MM.1S (cell line): ENCODE data around the gene FBLN1.

ENCODE experiments used
- DNase-seq: peaks from one replicate; pipeline ENCODE4 v3.0.0-alpha.2; 2015
- H2AFZ ChIP-seq: fragments of 300-600 bp; sonication (generic); 2 replicates; pipeline ENCODE4 v1.6.0; 2016; ENCODE audit warnings: antibody characterized with exemption, low read length
- H3F3A ChIP-seq: fragments of 300-600 bp; sonication (generic); 2 replicates; pipeline ENCODE4 v1.6.1; 2016; ENCODE audit warnings: mild to moderate bottlenecking, antibody characterized with exemption, low read length, moderate library complexity, mixed read lengths; ENCODE audit not compliant: insufficient read depth
- H3K27ac ChIP-seq: fragments of 300-600 bp; sonication (generic); 2 replicates; pipeline ENCODE4 v1.5.1; 2016; ENCODE audit warnings: mild to moderate bottlenecking, low read length
- H3K27me3 ChIP-seq: fragments of 300-600 bp; sonication (generic); replicated peaks from 2 replicates; pipeline ENCODE4 v1.6.0; 2016; ENCODE audit warnings: low read length; ENCODE audit not compliant: insufficient read depth
- H3K36me3 ChIP-seq: fragments of 300-600 bp; sonication (generic); replicated peaks from 2 replicates; pipeline ENCODE4 v1.6.1; 2016; ENCODE audit warnings: mild to moderate bottlenecking, low read length, mixed read lengths; ENCODE audit not compliant: insufficient read depth
- H3K4me1 ChIP-seq: fragments of 300-600 bp; sonication (generic); 2 replicates; pipeline ENCODE4 v1.6.1; 2016; ENCODE audit warnings: low read length, mixed read lengths
- H3K4me2 ChIP-seq: fragments of 300-600 bp; sonication (generic); 2 replicates; pipeline ENCODE4 v1.6.0; 2016; ENCODE audit warnings: low read depth, low read length
- H3K4me3 ChIP-seq: fragments of 300-600 bp; sonication (generic); 2 replicates; pipeline ENCODE4 v1.5.1; 2016; ENCODE audit warnings: low read length, mixed read lengths
- H3K79me2 ChIP-seq: fragments of 300-600 bp; sonication (generic); 2 replicates; pipeline ENCODE4 v1.6.1; 2016; ENCODE audit warnings: mixed run types, low read length, mixed read lengths
- H3K9ac ChIP-seq: fragments of 300-600 bp; sonication (generic); 2 replicates; pipeline ENCODE4 v1.6.1; 2016; ENCODE audit warnings: low read length, mixed read lengths
- H3K9me2 ChIP-seq: fragments of 300-600 bp; sonication (generic); replicated peaks from 2 replicates; pipeline ENCODE4 v1.6.1; 2016; ENCODE audit warnings: mild to moderate bottlenecking, low read length, mixed read lengths; ENCODE audit not compliant: insufficient read depth
- H3K9me3 ChIP-seq: fragments of 300-600 bp; sonication (generic); replicated peaks from 2 replicates; pipeline ENCODE4 v1.6.1; 2016; ENCODE audit warnings: mild to moderate bottlenecking, low read length, mixed read lengths; ENCODE audit not compliant: insufficient read depth
- H4K20me1 ChIP-seq: fragments of 300-600 bp; sonication (generic); 2 replicates; pipeline ENCODE4 v1.6.1; 2016; ENCODE audit warnings: mild to moderate bottlenecking, low read length, moderate library complexity, mixed read lengths; ENCODE audit not compliant: insufficient read depth
- EZH2 ChIP-seq: fragments of 300-600 bp; sonication (generic); optimal IDR thresholded peaks from 2 replicates; pipeline ENCODE3; 2017; ENCODE audit warnings: low read depth, mild to moderate bottlenecking, antibody characterized with exemption, low read length, mixed read lengths
- EZH2phosphoT487 ChIP-seq: fragments of 300-600 bp; sonication (generic); IDR thresholded peaks from 2 replicates; pipeline ENCODE4 v1.6.1; 2018; ENCODE audit warnings: antibody characterized with exemption, low read length
- TF ChIP-seq, protein P1 (sequence below): fragments of 300-600 bp; sonication (generic); IDR thresholded peaks from 2 replicates; pipeline ENCODE4 v1.5.1; 2016; ENCODE audit warnings: antibody characterized with exemption, low read length, mixed read lengths

FBLN1 gene

DNA sequence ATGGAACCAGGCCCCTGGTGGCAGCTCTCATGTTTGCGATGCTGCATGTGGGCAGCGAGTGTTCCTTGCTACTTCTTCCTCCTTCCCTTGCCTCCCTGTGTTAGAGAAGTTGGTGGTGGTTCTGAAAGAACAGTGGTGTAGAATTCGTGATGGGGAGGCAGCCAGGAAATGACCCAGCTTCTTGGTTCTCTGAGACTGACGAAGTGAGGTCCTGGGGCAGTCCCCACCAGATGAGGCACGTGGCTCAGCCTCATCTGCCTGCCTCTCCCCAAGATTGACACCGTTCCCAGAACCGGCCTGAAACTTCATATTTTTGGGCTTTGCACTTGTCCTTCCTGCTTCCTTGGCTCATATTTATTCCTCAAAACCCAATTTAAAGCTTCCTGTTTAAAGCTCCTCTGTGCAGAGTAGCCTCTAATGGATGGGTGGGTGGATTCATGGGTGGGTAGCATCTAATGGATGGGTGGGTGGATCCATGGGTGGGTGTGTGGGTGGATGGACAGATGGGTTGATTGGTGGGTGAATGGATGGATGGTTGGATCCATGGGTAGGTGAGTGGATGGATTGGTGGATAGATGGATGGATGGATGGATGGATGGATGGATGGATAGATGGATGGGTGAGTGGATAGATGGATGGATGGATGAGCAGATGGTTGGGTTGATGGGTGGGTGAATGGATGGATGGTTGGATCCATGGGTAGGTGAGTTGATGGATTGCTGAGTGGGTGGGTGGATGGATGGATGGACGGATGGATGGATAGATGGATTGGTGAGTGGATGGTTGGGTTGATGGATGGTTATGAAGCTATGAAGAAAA lies 91.6 kb downstream of the FBLN1 start:
- Histone ChIP-seq H3K4me2 (no peak overlapping the region), H3K36me3 (no peaks in the 10 kb centered on the region), H3K4me1 (no peaks in the 10 kb centered on the region), H2AFZ (no peak overlapping the region), H3K79me2 (no peaks in the 10 kb centered on the region), H3K9ac (no peak overlapping the region), H3K9me3 (no peaks in the 10 kb centered on the region), H4K20me1 (no peaks in the 10 kb centered on the region), H3K27me3 (peaks cover 71% of the 10 kb centered on the region), H3K9me2 (no peaks in the 10 kb centered on the region), H3K4me3 (no peak overlapping the region), H3K27ac (no peak overlapping the region), H3F3A (no peaks in the 10 kb centered on the region)
- TF ChIP-seq EZH2 = no peak
- TF ChIP-seq, protein P1, sequence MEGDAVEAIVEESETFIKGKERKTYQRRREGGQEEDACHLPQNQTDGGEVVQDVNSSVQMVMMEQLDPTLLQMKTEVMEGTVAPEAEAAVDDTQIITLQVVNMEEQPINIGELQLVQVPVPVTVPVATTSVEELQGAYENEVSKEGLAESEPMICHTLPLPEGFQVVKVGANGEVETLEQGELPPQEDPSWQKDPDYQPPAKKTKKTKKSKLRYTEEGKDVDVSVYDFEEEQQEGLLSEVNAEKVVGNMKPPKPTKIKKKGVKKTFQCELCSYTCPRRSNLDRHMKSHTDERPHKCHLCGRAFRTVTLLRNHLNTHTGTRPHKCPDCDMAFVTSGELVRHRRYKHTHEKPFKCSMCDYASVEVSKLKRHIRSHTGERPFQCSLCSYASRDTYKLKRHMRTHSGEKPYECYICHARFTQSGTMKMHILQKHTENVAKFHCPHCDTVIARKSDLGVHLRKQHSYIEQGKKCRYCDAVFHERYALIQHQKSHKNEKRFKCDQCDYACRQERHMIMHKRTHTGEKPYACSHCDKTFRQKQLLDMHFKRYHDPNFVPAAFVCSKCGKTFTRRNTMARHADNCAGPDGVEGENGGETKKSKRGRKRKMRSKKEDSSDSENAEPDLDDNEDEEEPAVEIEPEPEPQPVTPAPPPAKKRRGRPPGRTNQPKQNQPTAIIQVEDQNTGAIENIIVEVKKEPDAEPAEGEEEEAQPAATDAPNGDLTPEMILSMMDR = no peak
- no peak for TF ChIP-seq EZH2phosphoT487
- no peak for DNase-seq

DNA sequence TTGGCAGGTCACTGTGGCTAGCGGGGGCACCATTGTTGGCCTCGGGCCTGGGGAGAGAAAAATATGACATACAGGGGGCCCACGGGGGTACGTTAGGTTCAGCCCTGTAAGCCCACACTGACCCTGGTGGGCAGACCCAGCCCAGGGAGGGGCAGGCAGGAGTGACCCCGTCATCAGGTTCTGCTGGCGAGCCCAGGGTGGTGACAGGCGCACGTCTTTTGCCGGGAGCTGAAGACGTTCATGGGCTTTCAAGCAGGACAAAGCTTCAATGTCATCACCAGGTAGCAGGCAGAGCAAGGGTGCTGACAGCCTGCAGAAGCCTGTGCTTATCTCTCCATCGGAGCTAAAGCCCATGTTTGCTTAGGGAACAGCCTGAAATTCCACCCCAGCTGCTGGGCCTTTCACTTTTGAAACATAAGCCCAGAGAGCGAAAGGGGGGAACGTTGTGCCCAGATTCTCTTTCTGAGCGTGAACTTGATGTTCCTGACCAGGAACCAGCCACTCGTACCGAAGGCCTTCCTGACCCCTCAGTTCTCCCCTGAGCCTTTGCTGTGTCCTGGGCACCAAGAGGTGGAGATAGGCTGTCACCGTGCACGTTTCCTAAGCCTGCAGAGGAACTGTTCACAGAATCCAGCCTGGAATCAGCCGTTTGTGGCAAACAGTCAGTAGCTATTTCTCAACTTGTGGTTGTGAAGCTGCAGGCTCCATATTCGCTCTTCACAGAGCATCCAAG lies 94.9 kb downstream of the FBLN1 start:
- Histone ChIP-seq H3K9me3 (no peaks in the 10 kb centered on the region), H3K4me3 (no peak overlapping the region), H3K36me3 (no peaks in the 10 kb centered on the region), H3K4me1 (no peaks in the 10 kb centered on the region), H4K20me1 (no peaks in the 10 kb centered on the region), H3K9ac (no peak overlapping the region), H3F3A (no peaks in the 10 kb centered on the region), H3K4me2 (no peak overlapping the region), H3K79me2 (no peaks in the 10 kb centered on the region), H3K27me3 (peaks cover 56% of the 10 kb centered on the region), H3K27ac (no peak overlapping the region), H3K9me2 (no peaks in the 10 kb centered on the region), H2AFZ (no peak overlapping the region)
- TF ChIP-seq, protein P1 = no peak
- TF ChIP-seq EZH2 (no peak), EZH2phosphoT487 (no peak)
- DNase-seq = no peak

GRCh38 chr22:45598596-45599217 lies 96.0 kb downstream of the FBLN1 start:
- H3K4me1 ChIP-seq = no peaks in the 10 kb centered on the region
- TF ChIP-seq, protein P1 = no peak
- TF ChIP-seq EZH2 (no peak), EZH2phosphoT487 (no peak)
- H3K9me3 ChIP-seq = no peaks in the 10 kb centered on the region
- no peaks in the 10 kb centered on the region for H4K20me1 ChIP-seq
- H2AFZ ChIP-seq = no peak overlapping the region
- H3F3A ChIP-seq = no peaks in the 10 kb centered on the region
- no peaks in the 10 kb centered on the region for H3K9me2 ChIP-seq
- H3K27ac ChIP-seq = no peak overlapping the region
- no peak overlapping the region for H3K4me2 ChIP-seq
- H3K4me3 ChIP-seq = no peak overlapping the region
- peaks cover 53% of the 10 kb centered on the region for H3K27me3 ChIP-seq
- no peak overlapping the region for H3K9ac ChIP-seq
- no peaks in the 10 kb centered on the region for H3K36me3 ChIP-seq
- no peaks in the 10 kb centered on the region for H3K79me2 ChIP-seq
- no peak for DNase-seq
